NCI-H1417 (cell line): ENCODE data around the gene IGSF21.
A peak's percentile ranks its signal among the peaks of the same experiment; 100 is the strongest.

Experiments
- DNase-seq, 3 experiments: peaks; one replicate each; lab custom pipeline; 2025; lab: John Stamatoyannopoulos, UW

Gene IGSF21

GRCh38 chr1:18327650-18328049 lies 220.1 kb downstream of the IGSF21 start:
- DNase-seq, result no peak

GRCh38 chr1:18328803-18329202 lies 221.2 kb downstream of the IGSF21 start:
- DNase-seq, result no peak

GRCh38 chr1:18329469-18330253 lies 222.1 kb downstream of the IGSF21 start:
- no peak for DNase-seq

- peak in 1 of 3 experiments; percentile 31 for DNase-seq
Measured at GRCh38 chr1:18332576-18332975, 225.0 kb downstream of the IGSF21 start.

- DNase-seq, result no peak
Measured at GRCh38 chr1:18333220-18333619, 225.6 kb downstream of the IGSF21 start.

- no peak for DNase-seq
Measured at GRCh38 chr1:18336801-18337200, 229.2 kb downstream of the IGSF21 start.

GRCh38 chr1:18337757-18338156 lies 230.2 kb downstream of the IGSF21 start:
- no peak for DNase-seq

GRCh38 chr1:18339161-18339560 lies 231.6 kb downstream of the IGSF21 start:
- DNase-seq, result no peak

- DNase-seq, result no peak
Measured at GRCh38 chr1:18340158-18340764, 232.7 kb downstream of the IGSF21 start.

GRCh38 chr1:18340787-18341186 lies 233.2 kb downstream of the IGSF21 start:
- no peak for DNase-seq

GRCh38 chr1:18341291-18342069 lies 233.9 kb downstream of the IGSF21 start:
- no peak for DNase-seq

- DNase-seq, result no peak
Measured at GRCh38 chr1:18342744-18343143, 235.1 kb downstream of the IGSF21 start.

GRCh38 chr1:18343581-18343980 lies 236.0 kb downstream of the IGSF21 start:
- DNase-seq, result no peak

- DNase-seq, result peak; percentile 11 to 67 (median 46)
Measured at GRCh38 chr1:18344755-18345154, 237.2 kb downstream of the IGSF21 start.

GRCh38 chr1:18347559-18347958 lies 240.0 kb downstream of the IGSF21 start:
- DNase-seq, result no peak

GRCh38 chr1:18348354-18348753 lies 240.8 kb downstream of the IGSF21 start:
- DNase-seq, result peak in 2 of 3 experiments; percentile 40 to 51

GRCh38 chr1:18350747-18351146 lies 243.1 kb downstream of the IGSF21 start:
- DNase-seq, result no peak

- DNase-seq, result no peak
Measured at GRCh38 chr1:18351735-18352134, 244.1 kb downstream of the IGSF21 start.

- peak in 1 of 3 experiments; percentile 33 for DNase-seq
Measured at GRCh38 chr1:18352636-18353265, 245.2 kb downstream of the IGSF21 start.

- no peak for DNase-seq
Measured at GRCh38 chr1:18353528-18353927, 245.9 kb downstream of the IGSF21 start.

- no peak for DNase-seq
Measured at GRCh38 chr1:18353992-18354391, 246.4 kb downstream of the IGSF21 start.

- peak in 1 of 3 experiments; percentile 3 for DNase-seq
Measured at GRCh38 chr1:18354612-18355011, 247.0 kb downstream of the IGSF21 start.
